MM.1S (cell line): Measurements from ENCODE around the gene FECH.

Experiments
- DNase-seq: peaks from one replicate; pipeline ENCODE4 v3.0.0-alpha.2; 2015
- H2AFZ ChIP-seq: fragments of 300-600 bp; sonication (generic); 2 replicates; pipeline ENCODE4 v1.6.0; 2016; ENCODE audit warnings: antibody characterized with exemption, low read length
- H3F3A ChIP-seq: fragments of 300-600 bp; sonication (generic); 2 replicates; pipeline ENCODE4 v1.6.1; 2016; ENCODE audit warnings: mild to moderate bottlenecking, antibody characterized with exemption, low read length, moderate library complexity, mixed read lengths; ENCODE audit not compliant: insufficient read depth
- H3K27ac ChIP-seq: fragments of 300-600 bp; sonication (generic); 2 replicates; pipeline ENCODE4 v1.5.1; 2016; ENCODE audit warnings: mild to moderate bottlenecking, low read length
- H3K27me3 ChIP-seq: fragments of 300-600 bp; sonication (generic); replicated peaks from 2 replicates; pipeline ENCODE4 v1.6.0; 2016; ENCODE audit warnings: low read length; ENCODE audit not compliant: insufficient read depth
- H3K36me3 ChIP-seq: fragments of 300-600 bp; sonication (generic); replicated peaks from 2 replicates; pipeline ENCODE4 v1.6.1; 2016; ENCODE audit warnings: mild to moderate bottlenecking, low read length, mixed read lengths; ENCODE audit not compliant: insufficient read depth
- H3K4me1 ChIP-seq: fragments of 300-600 bp; sonication (generic); 2 replicates; pipeline ENCODE4 v1.6.1; 2016; ENCODE audit warnings: low read length, mixed read lengths
- H3K4me2 ChIP-seq: fragments of 300-600 bp; sonication (generic); 2 replicates; pipeline ENCODE4 v1.6.0; 2016; ENCODE audit warnings: low read depth, low read length
- H3K4me3 ChIP-seq: fragments of 300-600 bp; sonication (generic); 2 replicates; pipeline ENCODE4 v1.5.1; 2016; ENCODE audit warnings: low read length, mixed read lengths
- H3K79me2 ChIP-seq: fragments of 300-600 bp; sonication (generic); 2 replicates; pipeline ENCODE4 v1.6.1; 2016; ENCODE audit warnings: mixed run types, low read length, mixed read lengths
- H3K9ac ChIP-seq: fragments of 300-600 bp; sonication (generic); 2 replicates; pipeline ENCODE4 v1.6.1; 2016; ENCODE audit warnings: low read length, mixed read lengths
- H3K9me2 ChIP-seq: fragments of 300-600 bp; sonication (generic); replicated peaks from 2 replicates; pipeline ENCODE4 v1.6.1; 2016; ENCODE audit warnings: mild to moderate bottlenecking, low read length, mixed read lengths; ENCODE audit not compliant: insufficient read depth
- H3K9me3 ChIP-seq: fragments of 300-600 bp; sonication (generic); replicated peaks from 2 replicates; pipeline ENCODE4 v1.6.1; 2016; ENCODE audit warnings: mild to moderate bottlenecking, low read length, mixed read lengths; ENCODE audit not compliant: insufficient read depth
- H4K20me1 ChIP-seq: fragments of 300-600 bp; sonication (generic); 2 replicates; pipeline ENCODE4 v1.6.1; 2016; ENCODE audit warnings: mild to moderate bottlenecking, low read length, moderate library complexity, mixed read lengths; ENCODE audit not compliant: insufficient read depth
- EZH2 ChIP-seq: fragments of 300-600 bp; sonication (generic); optimal IDR thresholded peaks from 2 replicates; pipeline ENCODE3; 2017; ENCODE audit warnings: low read depth, mild to moderate bottlenecking, antibody characterized with exemption, low read length, mixed read lengths
- EZH2phosphoT487 ChIP-seq: fragments of 300-600 bp; sonication (generic); IDR thresholded peaks from 2 replicates; pipeline ENCODE4 v1.6.1; 2018; ENCODE audit warnings: antibody characterized with exemption, low read length
- TF ChIP-seq, protein P1 (sequence below): fragments of 300-600 bp; sonication (generic); IDR thresholded peaks from 2 replicates; pipeline ENCODE4 v1.5.1; 2016; ENCODE audit warnings: antibody characterized with exemption, low read length, mixed read lengths

The FECH gene

DNA sequence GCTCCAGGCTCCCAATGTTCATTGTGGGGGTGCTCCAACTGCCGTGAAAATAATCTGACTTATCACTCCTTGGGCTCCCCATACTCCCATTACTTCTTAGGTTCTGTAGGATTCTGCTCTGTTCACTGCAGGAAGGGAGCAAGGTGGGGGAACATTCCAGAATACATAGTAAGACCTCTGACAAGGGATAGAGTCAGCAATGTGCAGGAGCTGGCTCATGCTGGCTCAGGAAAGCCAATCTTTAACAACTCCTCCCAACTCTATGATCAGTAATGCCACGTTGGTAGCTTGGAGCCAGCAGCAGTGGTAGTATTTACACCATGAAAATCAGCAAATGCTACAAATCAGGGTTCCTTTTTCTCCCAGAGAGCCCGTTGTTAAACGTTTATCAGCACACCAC is 44.4 kb downstream of the FECH start:
- H3K27me3 ChIP-seq, result no peaks in the 10 kb centered on the region
- no peaks in the 10 kb centered on the region for H3K9me3 ChIP-seq
- H3K9me2 ChIP-seq, result no peaks in the 10 kb centered on the region
- no peaks in the 10 kb centered on the region for H3K36me3 ChIP-seq
- H3K4me3 ChIP-seq, result no peak overlapping the region
- no peaks in the 10 kb centered on the region for H3K79me2 ChIP-seq
- H2AFZ ChIP-seq, result no peak overlapping the region
- peaks cover 20% of the 10 kb centered on the region for H3K4me1 ChIP-seq
- H4K20me1 ChIP-seq, result no peaks in the 10 kb centered on the region
- H3F3A ChIP-seq, result peaks cover 17% of the 10 kb centered on the region
- H3K9ac ChIP-seq, result no peak overlapping the region
- H3K27ac ChIP-seq, result no peak overlapping the region
- TF ChIP-seq, protein P1, sequence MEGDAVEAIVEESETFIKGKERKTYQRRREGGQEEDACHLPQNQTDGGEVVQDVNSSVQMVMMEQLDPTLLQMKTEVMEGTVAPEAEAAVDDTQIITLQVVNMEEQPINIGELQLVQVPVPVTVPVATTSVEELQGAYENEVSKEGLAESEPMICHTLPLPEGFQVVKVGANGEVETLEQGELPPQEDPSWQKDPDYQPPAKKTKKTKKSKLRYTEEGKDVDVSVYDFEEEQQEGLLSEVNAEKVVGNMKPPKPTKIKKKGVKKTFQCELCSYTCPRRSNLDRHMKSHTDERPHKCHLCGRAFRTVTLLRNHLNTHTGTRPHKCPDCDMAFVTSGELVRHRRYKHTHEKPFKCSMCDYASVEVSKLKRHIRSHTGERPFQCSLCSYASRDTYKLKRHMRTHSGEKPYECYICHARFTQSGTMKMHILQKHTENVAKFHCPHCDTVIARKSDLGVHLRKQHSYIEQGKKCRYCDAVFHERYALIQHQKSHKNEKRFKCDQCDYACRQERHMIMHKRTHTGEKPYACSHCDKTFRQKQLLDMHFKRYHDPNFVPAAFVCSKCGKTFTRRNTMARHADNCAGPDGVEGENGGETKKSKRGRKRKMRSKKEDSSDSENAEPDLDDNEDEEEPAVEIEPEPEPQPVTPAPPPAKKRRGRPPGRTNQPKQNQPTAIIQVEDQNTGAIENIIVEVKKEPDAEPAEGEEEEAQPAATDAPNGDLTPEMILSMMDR, result no peak
- TF ChIP-seq EZH2phosphoT487 (no peak), EZH2 (no peak)
- no peak overlapping the region for H3K4me2 ChIP-seq
- DNase-seq, result no peak

GRCh38 chr18:57539702-57540101 is 46.8 kb downstream of the FECH start:
- H3K27me3 ChIP-seq, result no peaks in the 10 kb centered on the region
- H3K9me2 ChIP-seq, result no peaks in the 10 kb centered on the region
- H3F3A ChIP-seq, result peaks cover under 1% of the 10 kb centered on the region; the same call in 1 of the 2 replicates
- no peak overlapping the region for H3K4me3 ChIP-seq
- H3K36me3 ChIP-seq, result no peaks in the 10 kb centered on the region
- TF ChIP-seq EZH2 (no peak), EZH2phosphoT487 (no peak)
- TF ChIP-seq, protein P1, result no peak
- no peaks in the 10 kb centered on the region for H4K20me1 ChIP-seq
- H3K9me3 ChIP-seq, result no peaks in the 10 kb centered on the region
- 0 out of 2 replicates have a peak, but pooled peaks cover 4% of the 10 kb centered on the region for H3K4me1 ChIP-seq
- no peak overlapping the region for H3K27ac ChIP-seq
- no peak overlapping the region for H3K4me2 ChIP-seq
- no peaks in the 10 kb centered on the region for H3K79me2 ChIP-seq
- no peak overlapping the region for H3K9ac ChIP-seq
- no peak overlapping the region for H2AFZ ChIP-seq
- no peak for DNase-seq

GRCh38 chr18:57538614-57539013 is 47.9 kb downstream of the FECH start:
- Histone ChIP-seq H3F3A (no peaks in the 10 kb centered on the region), H3K4me3 (no peak overlapping the region), H3K9me3 (no peaks in the 10 kb centered on the region), H4K20me1 (no peaks in the 10 kb centered on the region), H3K79me2 (no peaks in the 10 kb centered on the region), H3K9ac (no peak overlapping the region), H2AFZ (no peak overlapping the region), H3K4me1 (no peaks in the 10 kb centered on the region), H3K9me2 (no peaks in the 10 kb centered on the region), H3K4me2 (no peak overlapping the region), H3K36me3 (no peaks in the 10 kb centered on the region), H3K27ac (no peak overlapping the region), H3K27me3 (no peaks in the 10 kb centered on the region)
- no peak for DNase-seq
- TF ChIP-seq EZH2phosphoT487 (no peak), EZH2 (no peak)
- TF ChIP-seq, protein P1, result no peak
